Stomach (tissue), 9 donors: ENCODE data around the gene TRIO. TPM values are rescaled to one million over a fixed set of nuclear protein-coding genes. Genes with fewer than 3 reads are reported as not detected.

Source experiments
- DNase-seq, 2 donors: peaks; one replicate each; pipeline versions ENCODE4 v3.0.0 to v3.0.0-alpha.2; 2013 to 2019
- H3K27ac ChIP-seq, 5 donors: fragments of 200-600 bp in 4 of 5; sonication (generic) in 4 of 5; one replicate each; pipeline ENCODE4 v1.5.1; 2013 to 2019; ENCODE audit warnings: mild to moderate bottlenecking in 1 of 5, moderate library complexity in 1 of 5
- H3K27me3 ChIP-seq, 3 donors: fragments of 200-600 bp; sonication (generic); one replicate each; pipeline ENCODE4 v1.5.1; 2017 to 2019; ENCODE audit warnings: mixed run types in 1 of 3
- H3K36me3 ChIP-seq, 4 donors: fragments of 200-600 bp; sonication (generic); 1 replicate in 3 of 4; 2 replicates in 1 of 4; pipeline ENCODE4 v1.5.1; 2016 to 2019
- H3K4me1 ChIP-seq, 4 donors: fragments of 200-600 bp; sonication (generic); one replicate each; pipeline ENCODE4 v1.5.1; 2016 to 2019
- H3K4me3 ChIP-seq, 4 donors: fragments of 200-600 bp; sonication (generic) in 3 of 4; one replicate each; pipeline ENCODE4 v1.5.1; 2016 to 2019; ENCODE audit warnings: mild to moderate bottlenecking in 1 of 4
- H3K9me3 ChIP-seq, 4 donors: fragments of 200-600 bp; sonication (generic); one replicate each; pipeline ENCODE4 v1.5.1; 2016 to 2019
- CTCF ChIP-seq, 7 experiments: fragments of 450-650 bp in 4 of 7; fragments of 200-600 bp in 3 of 7; sonication (generic) in 3 of 7; IDR thresholded peaks; one replicate each; pipeline ENCODE4 v1.5.1; 2016 to 2019; ENCODE audit warnings: antibody characterized with exemption in 7 of 7, control low read depth in 2 of 7, mild to moderate bottlenecking in 1 of 7
- EP300 ChIP-seq: sonication (generic); formaldehyde crosslinking; IDR thresholded peaks from one replicate; pipeline ENCODE4 v1.6.1; 2017; ENCODE audit warnings: antibody characterized with exemption
- POLR2A ChIP-seq, 4 donors: fragments of 450-650 bp; IDR thresholded peaks; one replicate each; pipeline ENCODE4 v1.6.1; 2016; ENCODE audit warnings: antibody characterized with exemption in 4 of 4, control low read depth in 2 of 4, mild to moderate bottlenecking in 1 of 4, moderate library complexity in 1 of 4
- POLR2AphosphoS5 ChIP-seq, 3 donors: sonication (generic); formaldehyde crosslinking; IDR thresholded peaks; one replicate each; pipeline ENCODE4 v1.6.1; 2016; ENCODE audit warnings: antibody characterized with exemption in 3 of 3
- WGBS, 5 donors: extraction: QIAGEN DNeasy Blood & Tissue Kit in 3 of 5; methylation state at CpG; one replicate each; pipeline versions ENCODE4 v1.1.5 to v1.1.7; 2013 to 2018; 5-methylcytosine and 5-hydroxymethylcytosine counted together
- intact Hi-C: fragments of 100-400 bp; cut with DNase I; formaldehyde crosslinking; loops from one replicate; pipeline ENCODE4 v1.15.1; 2023; ENCODE audit warnings: low total_unique reads
- polyA plus RNA-seq, 3 donors: library from polyadenylated mRNA; stranded (reverse); fragments of 200-250 nt; gene quantifications; one replicate each; pipeline ENCODE4 v1.2.3, GENCODE V29; 2013
- total RNA-seq, 5 donors: library from RNA; depleted of rRNA; stranded (reverse); fragments of >200 nt; gene quantifications; one replicate each; pipeline versions ENCODE4 v1.1.0 to v1.2.3, GENCODE V29; 2014 to 2016
- donor health status: healthy with polysubstance abuse.
- donor health status: Bipolar disorder and iron deficiency.
- donor health status: healthy.

Gene TRIO
- total and polyA plus RNA-seq, 8 donors, result 9.9 to 558 (median 127) TPM

GRCh38 chr5:14151416-14151815, 8.3 kb downstream of the TRIO start:
- TF ChIP-seq POLR2A (IDR thresholded peaks at IDR 0.05) (no peak), EP300 (no peak), CTCF (IDR thresholded peaks at IDR 0.05) (no peak), POLR2AphosphoS5 (IDR thresholded peaks at IDR 0.05) (no peak)
- H3K9me3 ChIP-seq, result no peaks in the 10 kb centered on the region
- H3K36me3 ChIP-seq, result no peaks in the 10 kb centered on the region
- no peak overlapping the region for H3K27ac ChIP-seq
- no peaks in the 10 kb centered on the region for H3K27me3 ChIP-seq
- peaks cover 47 to 95% (median 73%) of the 10 kb centered on the region in 4 donors for H3K4me1 ChIP-seq
- no peak for DNase-seq
- intact Hi-C loops, result loop anchor here (10.0 kb wide), 1 partner anchor 113 kb away; no protein-coding TSS in a partner anchor
- no peak overlapping the region for H3K4me3 ChIP-seq
- 62 to 74% (median 71%) methylated on average over 3 of the region's 3 CpGs for whole genome bisulfite sequencing, 5 donors

GRCh38 chr5:14153071-14153864, 10.1 kb downstream of the TRIO start:
- Histone ChIP-seq H3K4me1 (peaks cover 46 to 95% (median 73%) of the 10 kb centered on the region in 4 donors), H3K36me3 (no peaks in the 10 kb centered on the region), H3K27ac (peak overlapping the region in 4 of 5 donors; percentile 69 to 82 (median 74)), H3K4me3 (no peak overlapping the region), H3K27me3 (no peaks in the 10 kb centered on the region), H3K9me3 (no peaks in the 10 kb centered on the region)
- intact Hi-C loops, result loop anchor here (10.0 kb wide), 1 partner anchor 112 kb away; no protein-coding TSS in a partner anchor
- no peak for DNase-seq
- TF ChIP-seq EP300, result no peak
- TF ChIP-seq POLR2AphosphoS5 (IDR thresholded peaks at IDR 0.05), result no peak
- no peak for TF ChIP-seq CTCF (IDR thresholded peaks at IDR 0.05)
- 70 to 85% (median 78%) methylated on average over 6 of the region's 6 CpGs for WGBS, 5 donors

- intact Hi-C loops, result loop anchor here (10.0 kb wide), 1 partner anchor 111 kb away; no protein-coding TSS in a partner anchor
- TF ChIP-seq CTCF (IDR thresholded peaks at IDR 0.05) (no peak), POLR2AphosphoS5 (IDR thresholded peaks at IDR 0.05) (peak in 2 of 3 donors; percentile 47 to 74)
- no peaks in the 10 kb centered on the region for H3K27me3 ChIP-seq
- peak; percentile 58 to 87 for DNase-seq
- H3K36me3 ChIP-seq, result no peaks in the 10 kb centered on the region
- H3K4me3 ChIP-seq, result no peak overlapping the region
- no peaks in the 10 kb centered on the region for H3K9me3 ChIP-seq
- peaks cover 46 to 94% (median 66%) of the 10 kb centered on the region in 4 donors for H3K4me1 ChIP-seq
- peak overlapping the region; percentile 44 to 82 (median 72) for H3K27ac ChIP-seq
- WGBS, 5 donors, result 22 to 33% (median 29%) methylated on average over 14 of the region's 14 CpGs
Measured at GRCh38 chr5:14153932-14154731, 11.0 kb downstream of the TRIO start.

GRCh38 chr5:14155075-14155474, 11.9 kb downstream of the TRIO start:
- WGBS, 5 donors, result 74 to 88% (median 81%) methylated on average over 1 of the region's 1 CpG
- intact Hi-C loops, result loop anchor here (10.0 kb wide), 1 partner anchor 110 kb away; no protein-coding TSS in a partner anchor
- no peaks in the 10 kb centered on the region for H3K27me3 ChIP-seq
- TF ChIP-seq CTCF (IDR thresholded peaks at IDR 0.05) (no peak), EP300 (no peak), POLR2AphosphoS5 (IDR thresholded peaks at IDR 0.05) (no peak), POLR2A (IDR thresholded peaks at IDR 0.05) (no peak)
- peak overlapping the region in 4 of 5 donors; percentile 69 to 82 (median 74) for H3K27ac ChIP-seq
- no peaks in the 10 kb centered on the region for H3K36me3 ChIP-seq
- no peak overlapping the region for H3K4me3 ChIP-seq
- DNase-seq, result no peak
- peaks cover 42 to 88% (median 63%) of the 10 kb centered on the region in 4 donors for H3K4me1 ChIP-seq
- H3K9me3 ChIP-seq, result no peaks in the 10 kb centered on the region
